CD4-positive, alpha-beta T cell treated with Interferon alpha-2 for 1 hour (primary cell): Measurements from ENCODE around the gene SCP2.
A peak's percentile ranks its signal among the peaks of the same experiment; 100 is the strongest.

Experiments used
- DNase-seq, 2 donors: peaks; one replicate each; pipeline ENCODE4 v3.0.0-alpha.2; 2020 to 2022

Gene SCP2

DNA sequence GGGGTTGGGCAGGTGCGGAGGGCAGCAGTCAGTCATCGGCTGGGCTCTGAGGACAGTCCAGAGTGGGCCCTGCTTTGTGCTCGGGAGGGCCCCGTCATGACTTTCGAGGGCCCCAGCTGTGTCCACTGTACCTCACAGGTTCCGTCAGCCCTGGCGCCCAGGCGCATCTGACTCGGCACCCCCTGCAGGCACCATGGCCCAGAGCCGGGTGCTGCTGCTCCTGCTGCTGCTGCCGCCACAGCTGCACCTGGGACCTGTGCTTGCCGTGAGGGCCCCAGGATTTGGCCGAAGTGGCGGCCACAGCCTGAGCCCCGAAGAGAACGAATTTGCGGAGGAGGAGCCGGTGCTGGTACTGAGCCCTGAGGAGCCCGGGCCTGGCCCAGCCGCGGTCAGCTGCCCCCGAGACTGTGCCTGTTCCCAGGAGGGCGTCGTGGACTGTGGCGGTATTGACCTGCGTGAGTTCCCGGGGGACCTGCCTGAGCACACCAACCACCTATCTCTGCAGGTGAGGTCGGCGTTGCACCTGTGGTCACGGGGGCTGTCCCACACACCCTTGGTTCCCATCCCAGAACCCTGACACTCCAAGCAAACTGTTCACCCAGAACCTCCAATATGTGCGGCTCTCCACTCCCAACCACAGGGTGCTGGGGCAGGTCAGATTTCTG lies 142.7 kb downstream of the SCP2 start:
- DNase-seq = no peak

DNA sequence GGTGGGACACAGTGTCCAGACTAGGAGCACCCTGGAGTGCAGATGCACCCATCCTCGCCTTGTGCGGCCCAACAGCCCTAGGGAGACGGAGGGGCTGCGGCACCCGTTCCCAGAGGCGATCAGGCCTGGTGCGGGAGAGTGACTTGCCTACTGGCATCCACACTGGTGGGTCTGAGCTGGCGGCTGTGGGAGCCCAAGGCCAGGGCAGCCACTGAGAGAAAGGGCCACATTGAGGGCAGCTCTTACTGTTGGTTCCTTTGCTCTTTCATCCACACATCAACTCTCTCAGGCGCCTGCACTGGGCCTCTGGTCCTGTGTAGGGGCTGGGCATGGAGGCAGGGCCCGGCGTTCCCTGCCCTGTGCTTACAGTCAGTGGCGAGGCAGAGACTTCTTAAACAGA lies 143.5 kb downstream of the SCP2 start:
- DNase-seq = no peak

DNA sequence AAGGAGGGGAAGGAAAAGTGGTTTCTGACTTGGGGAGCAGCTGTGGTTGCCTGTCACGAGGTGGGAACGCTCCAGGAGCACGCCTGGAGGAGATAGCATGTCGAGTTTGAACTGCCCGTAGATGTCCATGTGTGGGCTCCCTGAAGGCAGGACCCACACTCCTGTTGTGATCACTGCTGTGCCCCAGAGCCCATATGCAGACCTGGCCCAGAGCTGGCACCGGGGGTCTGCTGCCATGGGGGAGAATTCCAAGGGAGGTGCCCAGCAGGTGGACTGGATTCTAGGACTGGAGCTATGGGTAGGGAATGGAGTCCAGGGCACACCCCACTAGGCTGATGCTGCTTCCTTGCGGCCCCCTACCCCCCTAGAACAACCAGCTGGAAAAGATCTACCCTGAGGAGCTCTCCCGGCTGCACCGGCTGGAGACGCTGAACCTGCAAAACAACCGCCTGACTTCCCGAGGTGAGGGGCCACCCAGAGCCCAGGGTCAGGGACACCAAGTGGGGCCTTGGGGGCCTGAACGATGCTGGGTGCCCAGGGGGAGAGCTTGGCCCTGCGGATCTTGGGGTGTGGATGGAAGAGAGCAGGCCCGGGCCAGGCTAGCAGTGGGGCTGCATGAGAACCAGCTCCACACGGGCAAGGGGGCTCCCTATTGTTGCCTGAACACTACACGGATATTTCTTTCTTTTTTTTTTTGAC lies 144.2 kb downstream of the SCP2 start:
- no peak for DNase-seq

DNA sequence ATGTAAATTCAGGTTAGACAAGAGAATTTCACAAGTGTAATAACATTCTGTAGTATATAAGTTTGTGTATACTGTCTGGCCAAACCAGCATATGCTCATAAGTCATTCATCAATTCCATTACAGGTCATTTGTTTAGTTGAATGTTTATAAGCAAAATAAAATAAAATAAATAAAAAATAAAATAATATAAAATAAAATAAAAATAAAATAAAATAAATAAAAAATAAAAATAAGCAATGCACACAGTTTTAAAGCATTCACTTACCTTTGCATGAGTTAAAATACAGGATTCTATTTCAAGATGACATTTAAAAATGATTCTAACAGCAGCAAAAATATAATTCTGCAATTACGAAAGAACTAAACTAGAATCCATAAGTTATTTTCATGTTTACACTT lies 144.8 kb downstream of the SCP2 start:
- no peak for DNase-seq

DNA sequence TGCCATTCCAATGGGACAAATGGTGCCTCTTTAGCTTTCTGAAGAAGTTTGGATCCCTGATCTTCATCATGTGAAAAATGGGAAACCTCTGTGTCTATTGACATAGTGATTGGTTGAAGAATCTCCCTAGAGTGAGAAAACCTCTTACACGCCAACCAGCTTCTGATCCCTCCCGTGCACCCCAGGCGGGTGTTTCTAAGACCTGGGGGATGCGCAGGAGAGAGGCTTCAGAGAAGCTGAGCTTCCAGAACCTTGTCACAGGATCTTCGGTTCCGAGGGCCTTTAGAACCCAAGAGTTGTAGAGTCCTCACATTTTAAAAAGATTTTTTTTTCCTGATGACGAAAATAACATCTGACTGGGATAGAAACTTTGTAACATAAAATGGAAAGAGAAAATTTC lies 146.2 kb downstream of the SCP2 start:
- no peak for DNase-seq

DNA sequence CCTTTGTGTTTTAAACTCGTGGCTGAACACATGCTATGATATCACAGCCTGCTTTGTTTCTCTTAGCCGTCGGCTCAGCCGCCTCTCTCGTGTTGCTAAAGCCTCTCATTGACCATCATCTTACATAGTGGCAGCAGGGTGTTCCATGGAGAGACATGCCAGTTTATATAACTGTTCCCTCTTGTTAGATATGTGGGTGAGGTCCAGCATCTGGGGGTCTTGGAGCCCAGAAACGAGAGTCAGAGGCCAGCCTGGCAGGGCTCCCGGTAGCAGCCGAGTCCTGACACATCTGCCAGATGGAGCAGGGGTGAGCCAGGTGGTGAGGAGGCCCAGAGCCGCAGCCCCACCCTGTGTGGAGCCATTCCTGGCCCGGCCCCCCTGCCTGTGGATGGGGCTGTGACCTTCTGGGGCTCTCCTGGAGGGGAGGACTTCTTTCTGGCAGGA lies 146.8 kb downstream of the SCP2 start:
- DNase-seq = no peak

DNA sequence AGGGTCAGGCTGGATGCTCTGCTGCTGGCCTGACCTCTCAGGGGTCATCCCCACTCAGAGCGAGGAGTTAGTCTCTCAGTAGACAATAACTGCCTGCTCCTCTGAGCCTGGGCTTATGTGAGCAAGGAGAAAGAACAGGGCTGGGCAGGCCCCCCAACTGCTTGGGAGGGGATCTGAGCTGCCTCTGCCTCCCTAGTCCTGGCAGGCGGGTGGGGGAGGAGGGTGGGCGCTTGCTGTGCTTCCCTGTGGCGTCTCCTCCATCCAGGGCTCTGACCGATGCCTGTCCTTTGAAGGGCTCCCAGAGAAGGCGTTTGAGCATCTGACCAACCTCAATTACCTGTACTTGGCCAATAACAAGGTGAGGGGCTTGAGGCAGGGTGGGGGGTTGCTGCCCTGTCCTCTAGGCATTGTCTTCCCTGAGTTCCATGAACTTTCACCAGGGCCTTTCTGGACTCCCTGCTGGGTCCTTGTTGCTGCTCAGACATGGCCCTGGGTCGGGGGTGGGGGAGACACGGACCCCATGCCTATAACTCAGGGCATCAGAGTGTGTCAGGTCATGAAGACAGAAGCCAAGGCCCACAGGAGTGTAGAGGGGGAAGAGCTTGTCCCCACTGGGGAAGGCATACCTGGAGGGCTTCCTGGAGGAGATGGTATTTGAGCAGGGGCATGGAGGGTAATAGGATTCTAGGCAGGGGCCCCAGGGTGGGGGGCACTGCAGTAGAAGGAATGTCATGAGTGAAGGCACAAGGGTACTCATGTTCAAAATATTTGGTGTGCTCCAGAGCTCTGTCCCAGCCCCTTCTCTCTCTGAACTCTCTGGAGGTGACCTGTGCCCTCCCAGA lies 147.5 kb downstream of the SCP2 start:
- DNase-seq = no peak

DNA sequence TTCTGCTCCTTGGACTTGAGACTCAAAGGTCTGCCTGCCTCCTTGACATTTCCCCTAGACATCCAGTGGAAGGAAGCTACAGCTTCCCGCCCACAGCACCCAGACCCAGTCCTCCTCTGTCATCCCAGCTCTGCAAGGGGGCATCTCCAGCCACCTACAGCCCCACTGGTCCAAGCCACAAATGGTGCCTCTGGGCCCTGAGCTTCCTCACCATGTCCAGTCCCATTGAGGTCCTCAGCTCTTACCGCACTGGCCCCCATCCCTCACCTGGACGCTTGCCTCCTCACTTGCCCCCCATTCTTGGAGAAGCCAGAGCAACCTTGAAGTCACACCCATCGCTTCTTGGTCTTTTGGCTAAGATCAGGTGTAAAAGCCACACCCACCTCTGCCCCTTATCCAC lies 148.1 kb downstream of the SCP2 start:
- no peak for DNase-seq

DNA sequence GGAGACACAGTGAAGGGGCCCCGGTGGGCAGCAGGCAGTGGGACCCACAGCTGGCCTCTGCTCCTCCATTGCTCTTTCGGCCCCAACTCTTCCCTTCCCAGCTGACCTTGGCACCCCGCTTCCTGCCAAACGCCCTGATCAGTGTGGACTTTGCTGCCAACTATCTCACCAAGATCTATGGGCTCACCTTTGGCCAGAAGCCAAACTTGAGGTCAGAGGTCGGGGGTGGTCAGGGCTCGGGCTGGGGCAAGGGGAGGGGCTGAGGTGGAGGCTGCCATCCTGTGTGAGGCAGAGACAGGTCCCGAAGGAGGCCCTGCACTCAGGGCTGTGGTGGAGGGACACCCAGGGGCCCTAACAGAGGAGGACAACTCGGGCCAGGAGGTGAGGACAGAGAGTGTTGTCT lies 148.7 kb downstream of the SCP2 start:
- no peak for DNase-seq

DNA sequence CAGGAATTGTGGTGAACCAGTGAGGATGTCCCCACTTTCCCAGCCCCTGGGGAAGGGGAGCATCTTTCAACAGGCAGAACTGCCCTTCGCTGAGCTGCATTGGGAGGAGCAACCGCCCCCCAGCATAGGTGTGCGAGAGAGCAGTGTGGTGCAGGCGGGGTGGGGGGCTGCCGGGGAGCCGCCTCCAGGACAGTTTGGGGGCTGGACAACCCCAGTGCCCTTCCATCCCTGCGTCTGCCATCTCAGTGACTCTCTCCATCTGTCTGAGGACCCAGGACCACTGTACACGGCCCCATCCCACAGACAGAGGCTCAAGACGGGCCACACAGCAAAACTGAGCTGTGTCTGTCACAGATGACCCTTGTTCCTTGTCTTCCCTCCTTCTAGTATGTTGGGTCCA lies 149.1 kb downstream of the SCP2 start:
- DNase-seq = no peak

DNA sequence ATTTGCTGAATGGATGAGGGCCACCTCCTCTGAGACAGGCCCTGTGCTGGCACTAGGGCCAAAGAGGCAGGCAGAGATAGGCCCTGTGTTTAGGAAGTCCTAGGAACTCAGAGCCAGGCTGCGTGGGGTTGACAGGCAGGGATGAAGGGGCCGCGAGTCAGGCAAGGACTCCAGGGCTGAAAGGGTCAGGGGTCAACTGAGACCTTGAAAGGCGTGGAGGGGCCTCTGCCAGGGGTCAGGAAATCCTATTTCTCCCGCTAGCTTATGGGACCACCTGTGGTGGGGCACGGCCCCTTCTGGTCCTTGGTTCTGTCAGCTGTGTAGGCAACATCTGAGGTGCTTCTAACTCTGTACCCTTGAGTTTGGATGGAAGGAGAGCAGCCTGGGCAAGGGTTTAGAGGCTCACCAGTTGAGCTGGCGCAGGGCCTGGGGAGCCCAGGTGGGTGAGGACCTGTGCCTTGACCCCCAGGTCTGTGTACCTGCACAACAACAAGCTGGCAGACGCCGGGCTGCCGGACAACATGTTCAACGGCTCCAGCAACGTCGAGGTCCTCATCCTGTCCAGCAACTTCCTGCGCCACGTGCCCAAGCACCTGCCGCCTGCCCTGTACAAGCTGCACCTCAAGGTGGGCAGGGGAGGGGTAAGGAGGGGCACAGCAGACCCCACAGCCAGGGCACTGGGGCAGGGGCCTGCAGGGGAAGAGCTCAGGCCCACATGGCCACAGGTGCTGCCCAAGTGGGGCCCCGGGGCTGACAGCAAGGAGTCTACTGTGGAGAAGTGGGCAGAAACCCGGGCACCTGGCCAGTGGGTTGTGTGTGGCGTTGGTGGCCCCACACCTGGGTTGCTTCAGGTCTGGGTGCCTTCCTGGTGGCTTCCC lies 149.9 kb downstream of the SCP2 start:
- no peak for DNase-seq

DNA sequence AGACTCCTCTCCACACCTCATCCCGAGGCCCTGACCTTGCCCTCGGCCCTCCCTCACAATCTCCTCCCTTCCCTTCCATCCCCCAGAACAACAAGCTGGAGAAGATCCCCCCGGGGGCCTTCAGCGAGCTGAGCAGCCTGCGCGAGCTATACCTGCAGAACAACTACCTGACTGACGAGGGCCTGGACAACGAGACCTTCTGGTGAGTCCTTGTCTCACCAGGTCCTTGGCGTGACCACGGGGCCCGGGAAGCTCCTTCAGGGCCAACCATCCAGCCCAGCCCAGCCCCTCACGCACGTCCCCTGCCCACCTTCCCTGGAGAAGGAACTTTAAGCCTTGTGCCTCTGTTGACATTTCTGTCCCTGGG lies 150.5 kb downstream of the SCP2 start:
- no peak for DNase-seq

DNA sequence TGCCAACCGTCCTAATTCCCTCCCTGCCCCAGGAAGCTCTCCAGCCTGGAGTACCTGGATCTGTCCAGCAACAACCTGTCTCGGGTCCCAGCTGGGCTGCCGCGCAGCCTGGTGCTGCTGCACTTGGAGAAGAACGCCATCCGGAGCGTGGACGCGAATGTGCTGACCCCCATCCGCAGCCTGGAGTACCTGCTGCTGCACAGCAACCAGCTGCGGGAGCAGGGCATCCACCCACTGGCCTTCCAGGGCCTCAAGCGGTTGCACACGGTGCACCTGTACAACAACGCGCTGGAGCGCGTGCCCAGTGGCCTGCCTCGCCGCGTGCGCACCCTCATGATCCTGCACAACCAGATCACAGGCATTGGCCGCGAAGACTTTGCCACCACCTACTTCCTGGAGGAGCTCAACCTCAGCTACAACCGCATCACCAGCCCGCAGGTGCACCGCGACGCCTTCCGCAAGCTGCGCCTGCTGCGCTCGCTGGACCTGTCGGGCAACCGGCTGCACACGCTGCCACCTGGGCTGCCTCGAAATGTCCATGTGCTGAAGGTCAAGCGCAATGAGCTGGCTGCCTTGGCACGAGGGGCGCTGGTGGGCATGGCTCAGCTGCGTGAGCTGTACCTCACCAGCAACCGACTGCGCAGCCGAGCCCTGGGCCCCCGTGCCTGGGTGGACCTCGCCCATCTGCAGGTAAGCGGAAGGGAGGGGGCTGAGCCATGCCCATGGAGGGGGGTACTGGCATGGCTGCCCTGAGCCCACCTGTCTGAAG lies 151.4 kb downstream of the SCP2 start:
- no peak for DNase-seq

DNA sequence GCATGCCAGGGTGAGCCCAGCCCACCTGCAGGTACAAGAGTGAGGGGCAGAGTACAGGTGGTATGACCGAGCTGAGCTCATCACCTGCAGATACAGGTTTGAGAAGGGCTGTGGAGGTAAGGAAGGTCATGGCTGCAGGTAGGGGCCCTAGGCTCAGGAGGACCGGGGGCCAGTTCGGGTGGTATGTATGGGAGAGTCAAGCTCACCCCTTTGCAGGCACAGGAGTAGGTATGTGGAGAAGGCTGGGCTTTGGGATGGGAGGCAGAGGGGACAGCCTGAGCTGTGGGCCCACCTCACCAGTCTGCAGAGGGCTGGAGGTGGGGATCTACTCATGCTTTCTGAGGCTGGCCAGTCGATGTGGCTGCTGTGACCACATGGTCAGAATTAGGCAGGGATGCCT lies 152.2 kb downstream of the SCP2 start:
- DNase-seq = no peak

DNA sequence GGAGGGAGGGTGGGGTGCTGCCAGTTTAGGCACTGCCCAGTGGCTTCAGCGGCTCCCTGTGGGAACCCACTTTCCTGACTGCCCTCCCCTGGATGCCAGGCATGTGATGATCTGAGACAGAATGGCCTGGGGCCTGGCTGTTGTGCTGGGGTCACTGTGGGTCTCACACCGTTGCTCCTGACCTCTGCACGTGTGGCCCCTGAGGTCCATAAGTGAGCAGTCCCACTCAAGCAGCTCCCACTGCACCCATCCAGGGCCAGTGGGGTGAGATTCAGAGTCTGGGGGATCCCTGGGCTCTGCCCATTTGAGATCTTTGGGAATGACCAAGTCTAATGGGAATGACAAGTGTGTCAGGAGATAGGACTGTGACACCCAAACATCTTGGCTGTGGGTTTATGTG lies 153.0 kb downstream of the SCP2 start:
- DNase-seq = no peak

DNA sequence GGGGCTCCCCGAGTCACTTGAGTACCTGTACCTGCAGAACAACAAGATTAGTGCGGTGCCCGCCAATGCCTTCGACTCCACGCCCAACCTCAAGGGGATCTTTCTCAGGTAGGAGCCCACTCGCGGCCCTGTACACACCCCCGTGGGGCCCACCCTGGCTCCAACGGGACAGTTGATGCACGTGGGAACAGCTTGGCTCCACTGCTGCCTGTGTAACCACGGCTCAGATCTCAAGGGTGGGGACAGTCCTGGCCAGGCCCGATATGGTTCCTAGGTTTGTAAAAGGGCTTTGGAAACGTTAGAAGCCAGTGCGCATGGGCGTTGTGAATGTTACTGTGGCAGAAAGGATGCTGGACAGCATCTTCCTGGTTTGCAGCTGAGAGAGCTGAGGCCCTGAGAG lies 153.7 kb downstream of the SCP2 start:
- no peak for DNase-seq

DNA sequence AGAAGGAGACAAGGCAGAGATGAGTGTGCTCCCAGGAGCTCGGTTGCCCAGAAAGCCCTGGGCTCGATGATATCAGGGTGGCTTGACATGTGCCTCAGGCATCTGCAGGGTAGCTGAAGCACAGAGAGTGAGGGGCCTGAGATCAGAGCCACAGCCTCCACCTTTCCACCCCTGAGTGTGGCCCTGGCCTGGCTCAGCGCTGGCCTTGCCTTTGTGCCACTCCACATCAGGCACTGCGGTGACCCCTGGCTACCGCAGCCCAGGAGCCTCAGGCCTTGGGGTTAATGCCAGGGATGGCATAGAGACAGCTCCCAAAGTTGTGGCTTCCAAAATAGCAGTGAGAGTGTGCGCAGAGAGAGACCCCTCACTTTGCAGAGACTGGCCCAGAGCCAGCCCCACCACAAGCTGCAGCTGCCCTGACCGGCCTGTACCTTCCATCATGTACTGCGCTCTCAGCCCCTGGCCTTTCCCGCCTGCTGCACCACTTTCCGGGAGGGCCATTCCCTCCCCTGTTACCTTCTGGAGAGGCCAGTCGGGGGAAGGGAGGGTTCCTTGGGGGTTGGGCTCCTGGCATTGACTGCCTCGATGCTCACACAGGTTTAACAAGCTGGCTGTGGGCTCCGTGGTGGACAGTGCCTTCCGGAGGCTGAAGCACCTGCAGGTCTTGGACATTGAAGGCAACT lies 154.4 kb downstream of the SCP2 start:
- no peak for DNase-seq

DNA sequence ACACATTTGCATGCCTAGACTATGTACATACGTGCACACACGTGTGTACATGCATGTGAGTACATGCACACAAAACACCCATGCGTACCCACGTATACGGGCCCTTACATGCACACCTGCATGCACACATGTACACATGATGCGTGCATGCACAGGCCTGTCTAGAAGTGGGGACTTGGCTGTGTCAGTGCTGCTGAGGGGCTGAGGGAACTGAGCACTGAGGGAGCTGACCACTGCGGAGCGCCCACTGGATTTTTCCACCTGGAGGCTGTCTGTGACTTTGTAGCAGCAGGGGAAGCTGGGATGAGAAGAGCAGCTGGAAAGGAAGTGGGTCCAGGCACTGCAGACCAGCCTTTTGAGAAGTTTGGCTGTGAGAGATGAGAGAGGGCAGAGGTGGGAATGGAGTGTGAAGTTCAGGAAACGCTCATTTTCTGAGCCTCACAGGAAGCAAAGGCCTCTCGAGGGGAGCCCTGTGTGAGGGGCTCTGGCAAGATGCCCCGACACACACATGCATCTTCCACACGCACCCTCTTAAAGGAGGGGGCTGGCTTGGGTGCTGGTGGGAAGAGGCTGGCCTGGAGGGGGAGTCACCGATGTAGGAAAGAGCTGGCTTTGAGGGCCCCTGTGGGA lies 155.9 kb downstream of the SCP2 start:
- no peak for DNase-seq

DNA sequence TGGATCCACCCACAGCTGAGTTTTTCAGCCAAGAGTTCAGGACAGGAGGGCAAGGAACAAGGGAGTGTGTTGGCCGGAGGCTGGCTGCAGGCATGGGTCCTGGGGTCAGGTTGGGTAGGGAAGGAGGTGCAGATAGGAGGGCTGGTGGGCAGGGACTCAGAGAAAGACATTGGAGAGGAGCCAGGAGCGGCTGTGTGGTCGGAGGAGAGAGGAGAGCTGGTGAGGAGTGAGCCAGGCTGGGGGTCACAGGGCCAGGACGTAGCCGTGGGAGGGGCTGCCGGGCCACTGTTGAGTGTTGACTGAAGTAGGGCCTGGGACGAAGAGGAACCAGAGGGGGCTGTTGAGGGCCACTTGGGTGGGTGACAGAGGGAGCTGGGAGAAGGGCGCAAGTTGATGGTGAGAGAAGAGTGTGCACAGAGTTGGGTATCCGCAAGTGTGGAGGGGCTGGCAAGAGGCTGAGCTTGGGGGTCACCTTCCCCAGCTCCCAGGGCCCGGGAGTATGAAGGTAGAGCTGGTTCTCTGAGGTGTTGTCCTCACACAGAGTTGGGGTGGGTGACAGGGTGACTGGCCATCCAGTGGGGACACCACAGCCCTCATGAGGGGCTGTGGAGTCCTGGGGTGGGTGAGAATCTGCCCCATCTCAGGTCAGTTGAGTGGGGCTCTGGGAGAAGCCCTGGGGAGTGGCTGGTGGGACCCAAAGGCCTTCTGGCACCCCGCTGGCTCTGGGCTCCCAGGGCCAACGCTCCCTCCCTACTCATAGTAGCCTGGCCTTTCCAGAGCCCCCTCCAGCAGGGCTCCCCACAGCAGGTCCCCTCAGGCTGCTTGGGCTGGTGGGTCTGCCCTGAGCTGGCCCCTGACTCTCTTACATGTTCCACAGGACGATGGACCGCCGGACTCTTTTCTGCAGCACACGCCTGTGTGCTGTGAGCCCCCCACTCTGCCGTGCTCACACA lies 156.8 kb downstream of the SCP2 start:
- DNase-seq = no peak

DNA sequence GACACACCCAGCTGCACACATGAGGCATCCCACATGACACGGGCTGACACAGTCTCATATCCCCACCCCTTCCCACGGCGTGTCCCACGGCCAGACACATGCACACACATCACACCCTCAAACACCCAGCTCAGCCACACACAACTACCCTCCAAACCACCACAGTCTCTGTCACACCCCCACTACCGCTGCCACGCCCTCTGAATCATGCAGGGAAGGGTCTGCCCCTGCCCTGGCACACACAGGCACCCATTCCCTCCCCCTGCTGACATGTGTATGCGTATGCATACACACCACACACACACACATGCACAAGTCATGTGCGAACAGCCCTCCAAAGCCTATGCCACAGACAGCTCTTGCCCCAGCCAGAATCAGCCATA lies 157.5 kb downstream of the SCP2 start:
- DNase-seq = peak in 1 of 2 donors; percentile 33
